ENCODE measurements around the gene MAP4K3.

MAP4K3 gene

GRCh38 chr2:39434233-39434897, 2.7 kb downstream of the MAP4K3 start:
- Histone ChIP-seq H3K4me3 (peak overlapping the region; percentile 90 to 94), H3K27me3 (no peaks in the 10 kb centered on the region), H3K27ac (peak overlapping the region; percentile 20 to 30), H3K36me3 (peaks cover 0 to 4% (median 0%) of the 10 kb centered on the region in 3 donors), H3K4me1 (peaks cover 0 to 71% (median 49%) of the 10 kb centered on the region in 4 donors), H3K9me3 (no peaks in the 10 kb centered on the region)
- intact Hi-C loops (cut with DNase I; ENCODE audit: low total_unique reads) = no loop called here
- DNase-seq = no peak
- TF ChIP-seq CTCF (IDR thresholded peaks at IDR 0.05) = no peak

GRCh38 chr2:39433586-39434195, 3.4 kb downstream of the MAP4K3 start:
- Histone ChIP-seq H3K27ac (peak overlapping the region; percentile 20 to 30), H3K9me3 (no peaks in the 10 kb centered on the region), H3K27me3 (no peaks in the 10 kb centered on the region), H3K4me1 (peaks cover 0 to 65% (median 43%) of the 10 kb centered on the region in 4 donors), H3K4me3 (no peak overlapping the region), H3K36me3 (peaks cover 0 to 4% (median 0%) of the 10 kb centered on the region in 3 donors)
- intact Hi-C loops (cut with DNase I; ENCODE audit: low total_unique reads) = no loop called here
- DNase-seq = no peak
- TF ChIP-seq CTCF (IDR thresholded peaks at IDR 0.05) = no peak

GRCh38 chr2:39432701-39433100, 4.4 kb downstream of the MAP4K3 start:
- Histone ChIP-seq H3K4me3 (no peak overlapping the region), H3K4me1 (peaks cover 0 to 63% (median 41%) of the 10 kb centered on the region in 4 donors), H3K36me3 (peaks cover 0 to 4% (median 0%) of the 10 kb centered on the region in 3 donors), H3K27me3 (no peaks in the 10 kb centered on the region), H3K27ac (peak overlapping the region in 1 of 2 donors; percentile 18), H3K9me3 (no peaks in the 10 kb centered on the region)
- TF ChIP-seq CTCF (IDR thresholded peaks at IDR 0.05) = no peak
- DNase-seq = no peak
- intact Hi-C loops (cut with DNase I; ENCODE audit: low total_unique reads) = no loop called here

- Histone ChIP-seq H3K9me3 (no peaks in the 10 kb centered on the region), H3K27me3 (no peaks in the 10 kb centered on the region), H3K27ac (peak overlapping the region; percentile 20), H3K4me3 (no peak overlapping the region), H3K4me1 (peaks cover 0 to 70% (median 41%) of the 10 kb centered on the region in 4 donors), H3K36me3 (peaks cover 0 to under 1% (median 0%) of the 10 kb centered on the region in 3 donors)
- intact Hi-C loops (cut with DNase I; ENCODE audit: low total_unique reads) = no loop called here
- DNase-seq = no peak
- no peak for TF ChIP-seq CTCF (IDR thresholded peaks at IDR 0.05)
Observed at GRCh38 chr2:39431592-39432316, 5.3 kb downstream of the MAP4K3 start.

- no peaks in the 10 kb centered on the region for H3K9me3 ChIP-seq
- H3K4me3 ChIP-seq = no peak overlapping the region
- H3K27me3 ChIP-seq = no peaks in the 10 kb centered on the region
- peaks cover 0 to 79% (median 35%) of the 10 kb centered on the region in 4 donors for H3K4me1 ChIP-seq
- no peak for TF ChIP-seq CTCF (IDR thresholded peaks at IDR 0.05)
- no peak overlapping the region for H3K27ac ChIP-seq
- intact Hi-C loops (cut with DNase I; ENCODE audit: low total_unique reads) = no loop called here
- no peak for DNase-seq
- H3K36me3 ChIP-seq = no peaks in the 10 kb centered on the region
Observed at GRCh38 chr2:39429746-39430145, 7.3 kb downstream of the MAP4K3 start.
